ENCODE data around the gene EGFLAM.

Gene EGFLAM

GRCh38 chr5:38433160-38433861 lies 175.0 kb downstream of the EGFLAM start:
- DNase-seq: no peak
- in situ Hi-C loops (cut with MboI; ENCODE audit: low pct_unique_long_range_greater_than_20kb, low sequenced_read_pairs): loop anchor here (25.0 kb wide), 1 partner anchor 379 kb away; no protein-coding TSS in a partner anchor

DNA sequence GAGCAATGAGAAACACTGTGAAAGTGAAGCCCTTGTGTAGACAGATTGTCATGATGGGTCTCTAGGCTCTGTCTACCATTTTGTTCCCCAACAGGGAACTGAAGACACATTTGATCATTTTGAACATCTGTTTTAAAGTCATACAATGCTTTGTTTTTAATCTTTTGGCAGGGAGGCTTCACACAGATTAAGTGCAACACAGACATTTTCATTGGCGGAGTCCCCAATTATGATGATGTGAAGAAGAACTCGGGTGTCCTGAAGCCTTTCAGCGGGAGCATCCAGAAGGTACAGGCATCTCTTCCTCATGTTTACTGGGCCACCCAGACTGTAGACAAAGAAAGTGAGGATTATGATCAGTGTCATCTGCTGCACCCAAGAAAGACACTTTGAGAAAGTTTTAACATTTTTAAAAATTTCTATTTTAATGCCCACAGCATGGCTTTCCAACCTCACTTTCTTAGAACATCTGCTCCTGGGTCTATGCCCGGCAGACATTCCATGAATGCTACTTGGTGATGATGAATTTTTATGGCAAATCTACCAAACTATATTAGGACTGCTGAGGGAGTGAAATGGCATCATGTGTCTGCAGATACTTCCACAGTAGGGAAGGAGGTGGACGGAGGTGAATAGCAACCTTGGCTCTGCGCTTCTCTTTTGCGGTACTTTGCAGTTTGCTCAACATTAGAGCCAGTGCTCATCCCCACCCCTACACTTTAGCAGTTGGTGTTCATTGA lies 176.8 kb downstream of the EGFLAM start:
- DNase-seq: no peak
- in situ Hi-C loops (cut with MboI; ENCODE audit: low pct_unique_long_range_greater_than_20kb, low sequenced_read_pairs): loop anchor here (25.0 kb wide), 1 partner anchor 377 kb away; no protein-coding TSS in a partner anchor

DNA sequence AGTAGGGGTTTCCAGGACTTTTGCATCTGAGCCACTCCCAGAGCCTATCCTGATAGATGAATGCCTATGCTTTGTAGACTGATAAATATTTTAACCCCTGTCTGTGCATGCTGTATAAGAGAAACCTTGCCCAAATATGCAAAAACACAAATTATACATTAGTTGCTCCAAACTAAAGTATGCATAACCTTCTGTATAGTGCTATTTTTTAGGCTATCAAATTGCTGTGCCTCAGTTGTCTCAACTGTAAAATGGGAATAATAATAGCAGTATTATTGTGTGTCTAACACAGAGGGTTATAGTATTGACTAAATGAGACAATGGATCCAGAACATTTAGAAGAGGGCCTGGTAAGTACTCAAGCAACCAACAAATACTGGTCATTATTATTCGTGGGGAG lies 180.4 kb downstream of the EGFLAM start:
- in situ Hi-C loops (cut with MboI; ENCODE audit: low pct_unique_long_range_greater_than_20kb, low sequenced_read_pairs): loop anchor here (25.0 kb wide), 1 partner anchor 374 kb away; no protein-coding TSS in a partner anchor
- no peak for DNase-seq

DNA sequence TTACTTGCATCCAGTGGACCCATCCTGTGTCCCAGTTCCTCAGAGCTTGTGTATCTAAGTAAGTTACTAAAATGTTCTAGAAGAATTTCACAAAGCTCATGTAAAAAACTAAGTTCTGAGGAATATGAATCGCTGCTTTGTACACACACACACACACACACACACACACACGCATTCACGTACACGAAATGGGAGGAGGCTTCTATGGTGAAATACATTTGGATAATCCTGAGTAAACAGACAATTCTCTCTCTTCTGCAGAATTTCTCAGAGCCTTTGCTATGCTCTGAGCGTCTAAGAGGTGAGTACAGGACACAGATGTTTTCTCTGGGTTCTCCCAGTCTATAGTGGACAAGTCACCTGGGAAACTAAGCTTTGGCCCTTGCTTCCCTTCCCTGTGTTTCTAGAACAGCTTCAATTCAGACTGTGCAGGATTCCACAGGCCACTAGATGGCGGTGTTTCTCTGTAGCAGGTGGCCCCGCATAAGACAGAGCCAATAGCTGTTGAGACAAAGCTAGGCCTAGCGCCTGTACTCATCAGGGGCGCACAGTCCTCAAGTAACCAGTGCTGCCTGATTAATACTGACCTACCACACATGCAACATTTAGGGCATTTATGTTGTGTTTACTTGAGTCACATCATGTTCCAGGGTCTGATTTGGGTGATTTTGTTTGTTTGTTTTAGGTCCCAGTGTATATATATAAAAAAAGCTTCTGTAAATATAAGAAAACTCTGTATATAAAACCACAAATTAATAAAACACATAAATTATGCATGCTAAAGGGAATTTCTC lies 183.3 kb downstream of the EGFLAM start:
- DNase-seq: peak; percentile 86
- in situ Hi-C loops (cut with MboI; ENCODE audit: low pct_unique_long_range_greater_than_20kb, low sequenced_read_pairs): loop anchor here (25.0 kb wide), 1 partner anchor 371 kb away; no protein-coding TSS in a partner anchor

GRCh38 chr5:38442247-38442573 lies 183.9 kb downstream of the EGFLAM start:
- in situ Hi-C loops (cut with MboI; ENCODE audit: low pct_unique_long_range_greater_than_20kb, low sequenced_read_pairs): loop anchor here (25.0 kb wide), 1 partner anchor 370 kb away; no protein-coding TSS in a partner anchor
- no peak for DNase-seq

GRCh38 chr5:38443390-38443789 lies 185.0 kb downstream of the EGFLAM start:
- in situ Hi-C loops (cut with MboI; ENCODE audit: low pct_unique_long_range_greater_than_20kb, low sequenced_read_pairs): loop anchor here (25.0 kb wide), 1 partner anchor 369 kb away; no protein-coding TSS in a partner anchor
- no peak for DNase-seq

DNA sequence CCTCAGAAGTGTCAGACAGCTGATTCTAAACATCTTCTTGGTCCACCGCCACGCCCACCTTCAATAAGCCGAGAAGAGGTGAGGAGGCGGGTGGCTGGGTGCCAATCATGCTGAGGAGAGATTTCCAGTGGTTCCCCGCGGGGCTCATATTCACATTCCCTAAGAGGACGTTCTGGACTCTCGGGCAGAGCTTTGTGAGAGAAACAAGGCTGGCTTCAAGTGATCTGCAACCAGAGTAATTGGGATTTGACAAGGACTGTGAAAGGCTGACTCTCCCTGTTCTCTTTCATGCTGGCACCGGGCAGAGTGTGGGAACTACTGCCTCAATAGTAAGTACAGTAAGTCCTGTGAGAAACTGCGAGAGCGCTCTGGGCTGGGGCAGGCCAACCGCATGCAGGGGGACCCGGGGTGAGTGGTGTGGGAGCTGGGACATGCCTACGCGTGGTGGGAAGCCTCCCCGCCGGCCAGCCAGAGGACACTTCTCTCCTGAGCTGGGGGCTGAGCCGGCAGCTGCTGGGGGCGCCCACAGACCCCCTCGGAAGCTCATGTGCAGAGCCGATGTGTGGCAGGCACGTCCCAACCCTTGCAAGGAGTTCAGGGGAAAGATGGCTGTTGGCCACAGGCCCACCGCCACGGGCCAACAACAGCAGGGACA lies 187.1 kb downstream of the EGFLAM start:
- in situ Hi-C loops (cut with MboI; ENCODE audit: low pct_unique_long_range_greater_than_20kb, low sequenced_read_pairs): loop anchor here (25.0 kb wide), 1 partner anchor 367 kb away; no protein-coding TSS in a partner anchor
- DNase-seq: no peak

DNA sequence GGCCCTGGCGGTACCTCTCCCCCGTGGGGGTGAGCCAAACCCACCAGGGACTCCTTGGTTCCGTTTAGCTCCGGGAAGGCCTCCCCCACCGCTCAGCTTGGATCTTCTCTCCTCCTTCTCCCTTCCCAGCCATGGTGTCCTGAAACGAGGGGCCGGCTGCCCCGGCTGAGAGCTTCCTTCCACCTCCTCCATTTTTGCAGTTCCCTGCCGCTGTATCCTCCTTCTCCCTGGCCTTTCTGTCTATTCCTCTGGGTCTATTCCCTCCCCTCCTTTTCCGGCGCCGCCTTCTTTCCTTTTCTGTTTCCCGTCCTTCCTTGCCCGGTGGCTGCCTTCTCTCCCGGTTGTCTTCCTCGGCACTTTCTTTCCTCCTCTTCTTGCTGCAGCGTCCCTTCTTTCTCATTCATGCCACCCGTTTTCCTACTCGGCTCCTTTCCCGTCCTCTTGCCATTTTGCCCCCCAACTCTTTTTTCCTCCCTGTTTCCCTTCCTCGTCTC lies 187.7 kb downstream of the EGFLAM start:
- in situ Hi-C loops (cut with MboI; ENCODE audit: low pct_unique_long_range_greater_than_20kb, low sequenced_read_pairs): loop anchor here (25.0 kb wide), 1 partner anchor 366 kb away; no protein-coding TSS in a partner anchor
- DNase-seq: no peak

DNA sequence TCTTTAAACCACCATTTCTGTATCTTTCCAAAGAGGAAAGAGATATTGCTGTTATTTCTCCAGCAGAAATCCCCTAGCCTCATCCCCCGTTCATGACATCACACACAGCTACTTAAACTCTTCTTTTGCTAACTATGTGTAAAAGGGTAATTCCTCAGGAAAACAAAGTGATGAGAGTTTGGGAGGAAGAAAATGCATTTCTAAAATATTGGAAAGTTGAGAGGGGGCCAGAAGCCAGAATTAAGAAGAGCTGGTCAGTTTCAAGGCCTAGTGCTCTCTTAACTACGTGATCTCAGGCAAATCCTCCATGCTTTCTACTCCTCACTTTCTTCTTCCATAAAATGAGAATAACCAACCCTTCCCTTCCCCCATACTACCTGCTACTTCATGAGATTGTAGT lies 188.7 kb downstream of the EGFLAM start:
- in situ Hi-C loops (cut with MboI; ENCODE audit: low pct_unique_long_range_greater_than_20kb, low sequenced_read_pairs): loop anchor here (25.0 kb wide), 1 partner anchor 365 kb away; no protein-coding TSS in a partner anchor
- DNase-seq: no peak

DNA sequence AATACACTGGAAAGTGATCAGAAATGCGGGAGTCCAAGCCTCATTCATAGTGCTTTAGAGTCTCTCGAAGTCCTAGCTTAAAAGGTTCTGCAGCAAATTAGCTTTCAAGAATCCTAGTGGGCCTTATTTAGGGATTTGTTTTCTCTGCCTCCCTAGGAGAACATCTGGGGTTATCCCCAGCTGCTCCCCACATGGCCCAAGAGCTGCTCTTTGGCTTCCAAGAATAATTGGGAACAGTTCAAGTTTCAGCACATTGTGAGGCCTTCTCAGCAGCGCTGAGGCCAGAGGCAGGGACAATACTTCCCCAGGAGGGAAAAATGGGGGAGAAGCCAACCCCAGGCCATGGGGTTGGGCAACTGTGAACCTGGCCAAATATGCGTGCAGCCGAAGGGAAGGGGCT lies 189.4 kb downstream of the EGFLAM start:
- no peak for DNase-seq
- in situ Hi-C loops (cut with MboI; ENCODE audit: low pct_unique_long_range_greater_than_20kb, low sequenced_read_pairs): loop anchor here (25.0 kb wide), 1 partner anchor 365 kb away; no protein-coding TSS in a partner anchor

DNA sequence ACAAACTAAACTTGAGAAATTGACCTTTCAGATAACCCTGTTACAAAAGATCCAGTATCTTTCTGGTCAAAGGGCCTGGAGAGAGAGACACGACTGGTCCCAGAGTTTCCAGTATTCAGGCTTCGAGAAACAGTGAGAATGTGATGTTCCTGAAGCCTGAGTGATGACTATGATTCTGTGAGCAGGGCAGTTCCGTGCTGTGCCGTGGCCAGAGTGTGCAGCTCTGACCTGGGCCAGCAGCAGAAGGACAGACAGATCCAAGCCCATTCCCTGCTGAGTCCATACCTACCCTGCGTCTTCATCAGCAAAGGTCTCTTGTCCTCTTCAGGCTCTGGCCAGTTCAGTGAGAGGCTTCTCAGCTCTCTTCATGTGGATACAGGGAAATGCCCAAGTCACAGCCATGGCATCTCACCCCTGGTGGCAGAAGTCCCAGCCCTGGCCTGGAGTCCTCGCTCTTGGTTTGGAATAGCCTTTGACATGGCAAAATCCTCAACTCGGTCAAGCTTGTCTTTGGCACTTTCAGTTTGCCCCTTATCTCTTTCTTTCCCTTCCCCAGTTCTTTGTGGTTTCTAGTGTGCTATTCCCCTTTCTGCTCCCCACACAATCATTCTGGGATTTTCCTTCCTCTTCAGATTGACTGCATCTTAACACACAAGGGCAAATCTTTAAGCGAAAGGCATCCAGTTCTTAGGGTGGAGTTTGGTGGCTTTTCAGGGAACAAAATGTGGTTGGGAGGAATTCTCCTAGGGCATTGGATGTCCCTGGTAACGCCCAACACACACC lies 190.4 kb downstream of the EGFLAM start:
- in situ Hi-C loops (cut with MboI; ENCODE audit: low pct_unique_long_range_greater_than_20kb, low sequenced_read_pairs): loop anchor here (25.0 kb wide), 1 partner anchor 364 kb away; no protein-coding TSS in a partner anchor
- DNase-seq: no peak

GRCh38 chr5:38450627-38451026 lies 192.3 kb downstream of the EGFLAM start:
- no peak for DNase-seq
- in situ Hi-C loops (cut with MboI; ENCODE audit: low pct_unique_long_range_greater_than_20kb, low sequenced_read_pairs): no loop called here

DNA sequence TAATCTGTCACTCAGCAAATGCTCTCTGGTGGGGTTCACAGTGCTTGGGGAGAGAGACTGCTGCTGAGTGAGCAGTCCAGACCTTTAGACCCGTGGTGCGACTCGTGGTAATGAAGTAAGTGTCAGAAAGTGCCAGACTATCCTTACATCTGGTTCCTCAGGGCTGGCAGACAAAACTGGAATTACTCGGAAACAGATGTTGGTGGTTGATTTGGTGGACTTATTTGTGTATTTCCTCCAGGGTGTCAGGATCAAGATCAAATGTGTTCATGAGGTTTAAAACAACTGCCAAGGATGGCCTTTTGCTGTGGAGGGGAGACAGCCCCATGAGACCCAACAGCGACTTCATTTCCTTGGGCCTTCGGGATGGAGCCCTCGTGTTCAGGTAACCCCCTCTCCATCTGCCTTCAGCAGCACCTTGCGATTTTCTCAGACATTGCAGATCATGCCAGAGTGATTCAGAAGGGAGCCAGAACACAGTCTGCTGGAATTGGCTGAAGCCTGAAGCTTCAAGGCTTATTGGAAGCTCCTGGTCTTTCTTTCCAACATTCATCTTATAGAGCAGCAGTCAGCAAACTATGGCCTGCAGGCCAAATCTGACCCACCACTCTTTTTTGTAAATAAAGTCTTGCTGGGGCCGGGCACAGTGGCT lies 192.8 kb downstream of the EGFLAM start:
- in situ Hi-C loops (cut with MboI; ENCODE audit: low pct_unique_long_range_greater_than_20kb, low sequenced_read_pairs): no loop called here
- no peak for DNase-seq

DNA sequence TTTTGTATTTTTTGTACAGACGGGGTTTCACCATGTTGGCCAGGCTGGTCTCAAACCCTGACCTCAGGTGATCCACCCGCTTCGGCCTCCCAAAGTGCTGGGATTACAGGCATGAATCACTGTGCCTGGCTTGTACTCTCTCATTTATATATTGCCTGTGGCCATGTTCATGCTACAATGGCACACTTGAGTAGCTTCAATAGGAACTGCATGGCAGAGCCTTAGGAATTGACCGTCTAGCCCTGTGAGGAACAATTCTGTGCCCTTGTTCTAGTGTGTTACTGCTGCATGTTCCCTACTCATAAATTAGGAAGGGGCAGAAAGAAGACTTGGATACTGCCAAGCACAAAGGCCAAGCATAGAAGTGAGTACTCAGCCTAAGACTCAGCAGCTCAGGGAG lies 193.8 kb downstream of the EGFLAM start:
- DNase-seq: no peak
- in situ Hi-C loops (cut with MboI; ENCODE audit: low pct_unique_long_range_greater_than_20kb, low sequenced_read_pairs): no loop called here

DNA sequence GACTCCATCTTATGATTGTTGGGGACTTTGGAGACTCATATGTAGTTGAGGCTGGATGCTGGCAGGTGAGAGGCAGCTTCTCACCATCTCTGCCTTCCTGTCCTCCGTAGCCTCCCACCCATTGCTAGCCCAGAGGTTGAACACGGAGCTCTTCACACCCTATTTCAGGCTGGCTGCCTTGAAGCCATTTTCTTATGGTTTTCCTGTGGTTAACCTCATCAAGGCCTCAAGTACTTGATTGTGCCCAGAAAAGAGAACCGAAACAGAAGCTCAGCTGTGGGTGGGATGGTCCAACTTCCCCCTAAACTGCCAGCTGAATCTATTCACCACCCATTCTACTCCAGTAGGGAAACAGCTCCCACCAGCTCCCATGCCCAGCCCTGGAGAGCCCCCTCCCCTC lies 195.1 kb downstream of the EGFLAM start:
- in situ Hi-C loops (cut with MboI; ENCODE audit: low pct_unique_long_range_greater_than_20kb, low sequenced_read_pairs): no loop called here
- peak; percentile 91 for DNase-seq

DNA sequence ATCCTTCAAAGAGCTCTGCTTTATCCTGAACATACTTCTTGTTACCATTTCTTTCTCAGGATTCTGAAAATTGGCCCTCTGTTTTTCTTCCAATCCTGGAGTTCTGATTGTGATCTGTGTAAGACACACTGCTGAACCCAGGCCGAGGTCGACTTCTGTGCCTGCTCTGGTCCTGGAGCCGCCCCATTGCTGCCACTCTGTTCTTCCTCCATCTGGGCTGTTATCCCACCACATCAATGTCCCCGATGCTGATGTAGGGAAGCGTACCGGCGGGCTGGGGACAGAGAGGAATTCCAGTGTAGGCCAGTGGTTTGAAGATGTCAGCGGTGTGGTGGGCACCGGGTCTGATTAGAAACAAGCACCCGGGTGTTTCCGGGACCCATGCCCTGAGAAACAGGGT lies 195.6 kb downstream of the EGFLAM start:
- DNase-seq: no peak
- in situ Hi-C loops (cut with MboI; ENCODE audit: low pct_unique_long_range_greater_than_20kb, low sequenced_read_pairs): no loop called here

GRCh38 chr5:38455796-38456330 lies 197.5 kb downstream of the EGFLAM start:
- in situ Hi-C loops (cut with MboI; ENCODE audit: low pct_unique_long_range_greater_than_20kb, low sequenced_read_pairs): no loop called here
- no peak for DNase-seq
